Gastroesophageal sphincter (tissue), 3 donors: ENCODE results near the gene OASL.
"Not testable (repeated sequence)": the region's sequence is repeated elsewhere in the genome, so short reads cannot be mapped to it uniquely, and the experiment has no call there.

ENCODE experiments used
- EP300 ChIP-seq: sonication (generic); formaldehyde crosslinking; IDR thresholded peaks from one replicate; pipeline ENCODE4 v1.6.1; 2017; ENCODE audit warnings: antibody characterized with exemption, mild to moderate bottlenecking
- POLR2A ChIP-seq, 2 donors: fragments of 450-650 bp; IDR thresholded peaks; one replicate each; pipeline ENCODE4 v1.6.1; 2017; ENCODE audit warnings: antibody characterized with exemption in 2 of 2, mild to moderate bottlenecking in 2 of 2, moderate library complexity in 1 of 2
- POLR2AphosphoS5 ChIP-seq: sonication (generic); formaldehyde crosslinking; IDR thresholded peaks from one replicate; pipeline ENCODE4 v1.6.1; 2017; ENCODE audit warnings: antibody characterized with exemption
- TF ChIP-seq, protein P1 (sequence below), 4 experiments: fragments of 200-600 bp in 2 of 4; fragments of 450-650 bp in 2 of 4; sonication (generic) in 1 of 4; IDR thresholded peaks; one replicate each; pipeline ENCODE4 v1.5.1; 2017 to 2019; ENCODE audit warnings: antibody characterized with exemption in 4 of 4, mild to moderate bottlenecking in 2 of 4, moderate library complexity in 2 of 4

DNA sequence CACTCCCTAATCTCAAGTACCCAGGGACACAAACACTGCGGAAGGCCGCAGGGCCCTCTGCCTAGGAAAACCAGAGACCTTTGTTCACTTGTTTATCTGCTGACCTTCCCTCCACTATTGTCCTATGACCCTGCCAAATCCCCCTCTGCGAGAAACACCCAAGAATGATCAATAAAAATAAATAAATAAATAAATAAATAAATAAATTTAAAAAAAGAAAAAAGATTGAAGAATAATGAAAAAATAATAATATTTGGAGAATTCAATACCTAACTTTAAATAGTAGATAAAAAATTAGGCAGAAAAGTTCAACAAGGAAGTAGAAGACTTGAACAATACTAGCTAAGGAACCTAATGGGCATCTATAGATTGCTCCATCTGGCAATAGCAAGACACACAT lies 38.4 kb upstream of the OASL start:
- TF ChIP-seq, protein P1, sequence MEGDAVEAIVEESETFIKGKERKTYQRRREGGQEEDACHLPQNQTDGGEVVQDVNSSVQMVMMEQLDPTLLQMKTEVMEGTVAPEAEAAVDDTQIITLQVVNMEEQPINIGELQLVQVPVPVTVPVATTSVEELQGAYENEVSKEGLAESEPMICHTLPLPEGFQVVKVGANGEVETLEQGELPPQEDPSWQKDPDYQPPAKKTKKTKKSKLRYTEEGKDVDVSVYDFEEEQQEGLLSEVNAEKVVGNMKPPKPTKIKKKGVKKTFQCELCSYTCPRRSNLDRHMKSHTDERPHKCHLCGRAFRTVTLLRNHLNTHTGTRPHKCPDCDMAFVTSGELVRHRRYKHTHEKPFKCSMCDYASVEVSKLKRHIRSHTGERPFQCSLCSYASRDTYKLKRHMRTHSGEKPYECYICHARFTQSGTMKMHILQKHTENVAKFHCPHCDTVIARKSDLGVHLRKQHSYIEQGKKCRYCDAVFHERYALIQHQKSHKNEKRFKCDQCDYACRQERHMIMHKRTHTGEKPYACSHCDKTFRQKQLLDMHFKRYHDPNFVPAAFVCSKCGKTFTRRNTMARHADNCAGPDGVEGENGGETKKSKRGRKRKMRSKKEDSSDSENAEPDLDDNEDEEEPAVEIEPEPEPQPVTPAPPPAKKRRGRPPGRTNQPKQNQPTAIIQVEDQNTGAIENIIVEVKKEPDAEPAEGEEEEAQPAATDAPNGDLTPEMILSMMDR (IDR thresholded peaks at IDR 0.05): not testable (repeated sequence)
- not testable (repeated sequence) for TF ChIP-seq EP300; POLR2A (IDR thresholded peaks at IDR 0.05); POLR2AphosphoS5
